A673 (cell line): ENCODE results near the gene PPRC1.

Experiments used
- EZH2 ChIP-seq: fragments of 200-600 bp; sonication (generic); IDR thresholded peaks from 2 replicates; pipeline ENCODE4 v1.6.1; 2017; ENCODE audit warnings: borderline replicate concordance, low read depth, mild to moderate bottlenecking, mixed read lengths, antibody characterized with exemption, low read length; ENCODE audit not compliant: poor library complexity, severe bottlenecking
- TF ChIP-seq, protein P1 (sequence below): fragments of 300-800, 200-600 bp; sonication (generic); conservative IDR thresholded peaks from 2 replicates; pipeline ENCODE4 v1.5.1; 2017; ENCODE audit warnings: low read depth, mild to moderate bottlenecking, antibody characterized with exemption, low read length, moderate library complexity, mixed read lengths

DNA sequence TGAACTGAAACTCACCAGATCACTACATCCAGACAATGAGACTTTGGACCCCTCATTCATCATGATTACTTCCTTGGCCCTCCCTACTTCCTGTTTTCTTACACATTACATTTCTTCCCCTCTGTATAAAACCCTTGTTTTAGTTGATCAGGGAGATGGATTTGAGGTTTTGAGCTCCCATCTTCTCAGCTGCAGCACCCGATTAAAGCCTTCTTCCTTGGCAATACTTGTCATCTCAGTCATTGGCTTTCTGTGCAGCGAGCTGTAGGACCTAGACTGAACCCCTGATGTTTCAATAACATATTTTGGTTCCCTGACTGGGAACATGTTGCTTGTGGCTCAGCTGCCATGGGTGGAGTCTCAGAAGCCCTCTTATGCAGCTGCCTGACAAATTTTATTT lies 52.4 kb downstream of the PPRC1 start:
- TF ChIP-seq, protein P1, sequence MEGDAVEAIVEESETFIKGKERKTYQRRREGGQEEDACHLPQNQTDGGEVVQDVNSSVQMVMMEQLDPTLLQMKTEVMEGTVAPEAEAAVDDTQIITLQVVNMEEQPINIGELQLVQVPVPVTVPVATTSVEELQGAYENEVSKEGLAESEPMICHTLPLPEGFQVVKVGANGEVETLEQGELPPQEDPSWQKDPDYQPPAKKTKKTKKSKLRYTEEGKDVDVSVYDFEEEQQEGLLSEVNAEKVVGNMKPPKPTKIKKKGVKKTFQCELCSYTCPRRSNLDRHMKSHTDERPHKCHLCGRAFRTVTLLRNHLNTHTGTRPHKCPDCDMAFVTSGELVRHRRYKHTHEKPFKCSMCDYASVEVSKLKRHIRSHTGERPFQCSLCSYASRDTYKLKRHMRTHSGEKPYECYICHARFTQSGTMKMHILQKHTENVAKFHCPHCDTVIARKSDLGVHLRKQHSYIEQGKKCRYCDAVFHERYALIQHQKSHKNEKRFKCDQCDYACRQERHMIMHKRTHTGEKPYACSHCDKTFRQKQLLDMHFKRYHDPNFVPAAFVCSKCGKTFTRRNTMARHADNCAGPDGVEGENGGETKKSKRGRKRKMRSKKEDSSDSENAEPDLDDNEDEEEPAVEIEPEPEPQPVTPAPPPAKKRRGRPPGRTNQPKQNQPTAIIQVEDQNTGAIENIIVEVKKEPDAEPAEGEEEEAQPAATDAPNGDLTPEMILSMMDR = no peak
- TF ChIP-seq EZH2 = no peak
